Upper lobe of left lung (tissue), 4 donors: ENCODE results near the gene TMIGD1.

Source experiments
- CTCF ChIP-seq, 6 experiments: fragments of 450-650 bp in 4 of 6; fragments of 200-600 bp in 2 of 6; sonication (generic) in 2 of 6; IDR thresholded peaks; one replicate each; pipeline ENCODE4 v1.5.1; 2016 to 2019; ENCODE audit warnings: antibody characterized with exemption in 6 of 6
- POLR2A ChIP-seq, 4 donors: fragments of 450-650 bp; IDR thresholded peaks; one replicate each; pipeline ENCODE4 v1.5.1; 2016 to 2017; ENCODE audit warnings: antibody characterized with exemption in 4 of 4, mild to moderate bottlenecking in 2 of 4

- TF ChIP-seq CTCF (IDR thresholded peaks at IDR 0.05): no peak
- no peak for TF ChIP-seq POLR2A (IDR thresholded peaks at IDR 0.05)
Observed at GRCh38 chr17:30382345-30382744, 48.5 kb upstream of the TMIGD1 start.
